ENCODE results near the gene ZP4. TPM values are rescaled to one million over a fixed set of nuclear protein-coding genes. Genes with fewer than 3 reads are reported as not detected.

Gene ZP4
- total RNA-seq, 1 experiment from 2014 or later = not detected

DNA sequence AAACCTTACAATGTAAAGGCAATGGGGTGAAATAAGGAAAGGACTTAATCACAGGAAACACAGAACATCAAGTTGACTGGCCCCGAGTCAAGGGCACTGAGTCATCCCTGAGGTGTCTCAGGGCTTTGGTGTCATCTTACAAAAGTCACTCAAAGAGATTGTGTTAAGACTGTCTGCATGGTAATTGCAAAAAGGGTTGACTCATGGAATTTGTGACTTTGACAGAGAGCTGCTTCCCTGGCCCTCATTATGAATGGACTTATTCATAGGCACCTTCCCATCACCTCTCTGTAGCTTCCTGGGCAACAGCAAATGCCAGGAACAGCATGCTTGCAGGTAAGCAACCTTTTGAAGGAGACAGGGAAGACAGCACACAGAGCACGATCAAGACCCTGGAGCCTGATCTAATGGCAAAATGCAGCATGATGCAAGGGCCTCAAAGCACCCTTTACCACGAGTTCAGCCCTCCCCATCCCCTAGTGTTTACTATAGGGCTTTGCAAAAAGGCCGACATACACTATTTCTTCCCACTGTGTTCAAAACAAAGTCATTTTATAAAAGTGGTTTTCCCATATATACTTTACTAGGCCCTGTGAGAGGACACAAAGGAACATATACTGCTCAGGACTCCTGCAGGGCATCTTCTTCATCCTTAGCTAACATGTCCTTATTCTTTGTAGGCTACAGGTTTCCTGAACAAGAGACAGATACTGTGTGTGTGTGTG is 17.1 kb downstream of the ZP4 start:
- no peaks in the 10 kb centered on the region for H3K27me3 ChIP-seq (ENCODE audit: low read length)

GRCh38 chr1:237868817-237869600 is 21.7 kb downstream of the ZP4 start:
- H3K4me2 ChIP-seq (ENCODE audit: low read depth, low read length, poor library complexity, severe bottlenecking) = no peak overlapping the region
- DNase-seq = no peak
- no peak overlapping the region for H3K9ac ChIP-seq (ENCODE audit: low read length)
- H3K27ac ChIP-seq (ENCODE audit: low read length) = no peak overlapping the region
- H3K4me3 ChIP-seq (ENCODE audit: low read length) = no peak overlapping the region
- no peaks in the 10 kb centered on the region for H3K79me2 ChIP-seq (ENCODE audit: low read length)
- no peaks in the 10 kb centered on the region for H3K27me3 ChIP-seq (ENCODE audit: low read length)
- H3K9me2 ChIP-seq (replicated peaks; ENCODE audit: insufficient read depth, low read length) = no peaks in the 10 kb centered on the region
- H3K36me3 ChIP-seq (ENCODE audit: insufficient read depth, low read length) = no peaks in the 10 kb centered on the region
- H3K9me3 ChIP-seq (ENCODE audit: low read length) = no peaks in the 10 kb centered on the region
- no peaks in the 10 kb centered on the region for H3K4me1 ChIP-seq (ENCODE audit: low read length)
- H4K20me1 ChIP-seq (ENCODE audit: insufficient read depth, low read depth, low read length) = no peaks in the 10 kb centered on the region
- no peak overlapping the region for H2AFZ ChIP-seq (ENCODE audit: low read length)

More for the DNA sequence above, 17.1 kb downstream of the ZP4 start:
- no peak overlapping the region for H3K27ac ChIP-seq (ENCODE audit: low read length)
- H3K9me2 ChIP-seq (replicated peaks; ENCODE audit: insufficient read depth, low read length) = no peaks in the 10 kb centered on the region
- H2AFZ ChIP-seq (ENCODE audit: low read length) = no peak overlapping the region
- no peak overlapping the region for H3K9ac ChIP-seq (ENCODE audit: low read length)
- H3K4me3 ChIP-seq (ENCODE audit: low read length) = no peak overlapping the region
- no peaks in the 10 kb centered on the region for H3K79me2 ChIP-seq (ENCODE audit: low read length)
- DNase-seq = no peak
- no peaks in the 10 kb centered on the region for H3K36me3 ChIP-seq (ENCODE audit: insufficient read depth, low read length)
- no peaks in the 10 kb centered on the region for H3K4me1 ChIP-seq (ENCODE audit: low read length)
- no peaks in the 10 kb centered on the region for H4K20me1 ChIP-seq (ENCODE audit: insufficient read depth, low read depth, low read length)
- H3K9me3 ChIP-seq (ENCODE audit: low read length) = no peaks in the 10 kb centered on the region
- no peak overlapping the region for H3K4me2 ChIP-seq (ENCODE audit: low read depth, low read length, poor library complexity, severe bottlenecking)

DNA sequence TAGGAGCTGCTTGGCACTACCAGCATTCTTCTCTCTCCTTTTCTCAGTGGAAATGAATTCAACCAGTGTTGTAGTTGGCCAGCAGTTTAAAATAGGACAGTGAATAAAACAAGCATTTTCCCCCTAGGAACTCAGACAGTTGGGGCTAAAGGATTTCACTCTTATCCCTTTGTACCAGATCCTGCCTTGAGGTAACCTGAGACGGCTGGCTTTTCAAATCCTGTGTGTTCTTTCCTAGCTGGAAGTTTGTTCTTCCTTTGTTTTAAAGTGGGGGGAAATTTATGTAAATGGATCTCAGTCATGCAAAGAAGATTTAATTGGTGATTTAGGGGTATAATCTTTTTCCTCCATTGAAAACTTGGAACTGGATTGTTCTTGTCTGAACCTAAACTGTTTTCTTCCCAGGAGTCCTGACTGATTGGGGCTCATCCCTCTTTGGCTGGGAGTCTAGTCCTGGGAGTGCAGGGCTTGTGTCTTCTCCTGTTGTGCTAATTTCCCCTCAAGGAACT is 23.3 kb downstream of the ZP4 start:
- Histone ChIP-seq H2AFZ (ENCODE audit: low read length) (no peak overlapping the region), H3K4me3 (ENCODE audit: low read length) (no peak overlapping the region), H3K79me2 (ENCODE audit: low read length) (no peaks in the 10 kb centered on the region), H3K27ac (ENCODE audit: low read length) (no peak overlapping the region), H3K4me2 (ENCODE audit: low read depth, low read length, poor library complexity, severe bottlenecking) (no peak overlapping the region), H3K36me3 (ENCODE audit: insufficient read depth, low read length) (no peaks in the 10 kb centered on the region), H3K9ac (ENCODE audit: low read length) (no peak overlapping the region), H3K9me3 (ENCODE audit: low read length) (no peaks in the 10 kb centered on the region), H3K9me2 (replicated peaks; ENCODE audit: insufficient read depth, low read length) (no peaks in the 10 kb centered on the region), H3K4me1 (ENCODE audit: low read length) (no peaks in the 10 kb centered on the region), H3K27me3 (ENCODE audit: low read length) (no peaks in the 10 kb centered on the region), H4K20me1 (ENCODE audit: insufficient read depth, low read depth, low read length) (no peaks in the 10 kb centered on the region)
- no peak for DNase-seq

DNA sequence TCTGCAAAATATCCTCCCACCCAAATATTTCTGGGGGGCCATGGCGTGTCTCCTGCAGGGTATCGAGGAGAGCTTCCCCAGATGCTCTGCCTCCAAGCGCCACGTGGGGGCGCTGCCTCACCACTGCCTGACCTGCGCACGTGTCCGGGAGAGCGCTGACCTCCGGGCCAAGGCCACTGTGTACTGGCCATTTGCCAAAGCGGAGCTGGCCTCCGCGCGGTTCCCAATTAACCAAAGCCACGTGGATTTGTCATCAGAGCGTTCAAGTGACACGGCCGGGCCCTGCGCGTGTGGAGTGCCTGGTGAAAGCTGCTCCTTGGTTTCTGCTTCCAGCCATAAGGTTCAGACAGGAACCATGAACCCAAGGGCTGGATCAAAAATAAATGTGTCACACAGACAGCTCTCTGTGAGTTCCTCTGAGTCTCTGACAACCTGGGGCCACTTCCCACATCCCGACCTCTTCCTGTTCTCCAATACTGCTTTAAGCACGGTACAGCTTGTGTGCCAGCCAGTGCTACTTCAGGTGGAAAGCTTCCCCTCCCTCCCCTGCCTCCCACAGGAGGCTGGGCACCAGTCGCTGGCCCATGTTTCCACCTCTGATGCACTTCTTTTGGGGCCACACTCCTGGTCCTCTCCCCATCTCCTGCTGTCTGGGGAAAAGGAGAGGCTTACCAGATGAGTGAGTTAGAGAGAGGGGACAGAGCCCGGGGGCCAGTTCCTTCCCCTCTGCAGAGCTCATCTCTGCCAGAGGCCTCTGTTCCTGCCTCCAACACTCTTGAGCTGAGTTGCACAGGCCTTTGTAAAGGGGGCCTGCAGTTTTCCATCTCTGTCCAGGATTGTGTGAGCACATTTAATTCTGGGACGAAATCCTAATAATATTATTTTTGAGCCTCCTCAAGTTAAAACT is 26.1 kb downstream of the ZP4 start:
- H3K9ac ChIP-seq (ENCODE audit: low read length) = no peak overlapping the region
- DNase-seq = peak; percentile 48
- H4K20me1 ChIP-seq (ENCODE audit: insufficient read depth, low read depth, low read length) = no peaks in the 10 kb centered on the region
- no peaks in the 10 kb centered on the region for H3K36me3 ChIP-seq (ENCODE audit: insufficient read depth, low read length)
- no peaks in the 10 kb centered on the region for H3K27me3 ChIP-seq (ENCODE audit: low read length)
- no peak overlapping the region for H3K4me2 ChIP-seq (ENCODE audit: low read depth, low read length, poor library complexity, severe bottlenecking)
- no peak overlapping the region for H3K27ac ChIP-seq (ENCODE audit: low read length)
- H2AFZ ChIP-seq (ENCODE audit: low read length) = no peak overlapping the region
- H3K4me1 ChIP-seq (ENCODE audit: low read length) = no peaks in the 10 kb centered on the region
- no peaks in the 10 kb centered on the region for H3K79me2 ChIP-seq (ENCODE audit: low read length)
- no peak overlapping the region for H3K4me3 ChIP-seq (ENCODE audit: low read length)
- H3K9me3 ChIP-seq (ENCODE audit: low read length) = no peaks in the 10 kb centered on the region
- H3K9me2 ChIP-seq (replicated peaks; ENCODE audit: insufficient read depth, low read length) = no peaks in the 10 kb centered on the region

GRCh38 chr1:237863234-237863633 is 27.5 kb downstream of the ZP4 start:
- Histone ChIP-seq H3K79me2 (ENCODE audit: low read length) (no peaks in the 10 kb centered on the region), H3K9ac (ENCODE audit: low read length) (no peak overlapping the region), H3K4me3 (ENCODE audit: low read length) (no peak overlapping the region), H3K4me2 (ENCODE audit: low read depth, low read length, poor library complexity, severe bottlenecking) (no peak overlapping the region), H3K27me3 (ENCODE audit: low read length) (no peaks in the 10 kb centered on the region), H2AFZ (ENCODE audit: low read length) (no peak overlapping the region), H4K20me1 (ENCODE audit: insufficient read depth, low read depth, low read length) (no peaks in the 10 kb centered on the region), H3K9me2 (replicated peaks; ENCODE audit: insufficient read depth, low read length) (no peaks in the 10 kb centered on the region; the same call in 1 of the 2 replicates), H3K4me1 (ENCODE audit: low read length) (no peaks in the 10 kb centered on the region), H3K36me3 (ENCODE audit: insufficient read depth, low read length) (no peaks in the 10 kb centered on the region), H3K9me3 (ENCODE audit: low read length) (no peaks in the 10 kb centered on the region), H3K27ac (ENCODE audit: low read length) (no peak overlapping the region)
- DNase-seq = no peak

GRCh38 chr1:237861944-237862343 is 28.8 kb downstream of the ZP4 start:
- Histone ChIP-seq H2AFZ (ENCODE audit: low read length) (no peak overlapping the region), H3K4me1 (ENCODE audit: low read length) (no peaks in the 10 kb centered on the region), H3K79me2 (ENCODE audit: low read length) (no peaks in the 10 kb centered on the region), H3K9me3 (ENCODE audit: low read length) (no peaks in the 10 kb centered on the region), H3K27ac (ENCODE audit: low read length) (no peak overlapping the region), H3K9ac (ENCODE audit: low read length) (no peak overlapping the region), H3K4me3 (ENCODE audit: low read length) (no peak overlapping the region), H3K9me2 (replicated peaks; ENCODE audit: insufficient read depth, low read length) (no peaks in the 10 kb centered on the region; the same call in 1 of the 2 replicates), H4K20me1 (ENCODE audit: insufficient read depth, low read depth, low read length) (no peaks in the 10 kb centered on the region), H3K27me3 (ENCODE audit: low read length) (no peaks in the 10 kb centered on the region), H3K4me2 (ENCODE audit: low read depth, low read length, poor library complexity, severe bottlenecking) (no peak overlapping the region), H3K36me3 (ENCODE audit: insufficient read depth, low read length) (no peaks in the 10 kb centered on the region)
- no peak for DNase-seq

GRCh38 chr1:237858992-237859391 is 31.7 kb downstream of the ZP4 start:
- no peak for DNase-seq
- Histone ChIP-seq H3K9ac (ENCODE audit: low read length) (no peak overlapping the region), H3K4me3 (ENCODE audit: low read length) (no peak overlapping the region), H3K9me2 (replicated peaks; ENCODE audit: insufficient read depth, low read length) (no peaks in the 10 kb centered on the region; the same call in 1 of the 2 replicates), H4K20me1 (ENCODE audit: insufficient read depth, low read depth, low read length) (no peaks in the 10 kb centered on the region), H3K4me1 (ENCODE audit: low read length) (no peaks in the 10 kb centered on the region), H3K36me3 (ENCODE audit: insufficient read depth, low read length) (no peaks in the 10 kb centered on the region), H3K27ac (ENCODE audit: low read length) (no peak overlapping the region), H3K79me2 (ENCODE audit: low read length) (no peaks in the 10 kb centered on the region), H3K27me3 (ENCODE audit: low read length) (no peaks in the 10 kb centered on the region), H3K9me3 (ENCODE audit: low read length) (no peaks in the 10 kb centered on the region), H3K4me2 (ENCODE audit: low read depth, low read length, poor library complexity, severe bottlenecking) (no peak overlapping the region), H2AFZ (ENCODE audit: low read length) (no peak overlapping the region)

Measured in Karpas-422 (cell line).